Upper lobe of left lung (tissue), 6 donors: ENCODE measurements around the gene GLIS1. TPM values are rescaled to one million over a fixed set of nuclear protein-coding genes. Genes with fewer than 3 reads are reported as not detected.
A peak's percentile ranks its signal among the peaks of the same experiment; 100 is the strongest.

Experiments
- ATAC-seq, 2 donors: fragments of 200-7000 bp; cut with Tn5 transposase; one replicate each; pipeline ENCODE4 v1.9.1; 2022; ENCODE audit warnings: mild to moderate bottlenecking in 2 of 2, moderate library complexity in 2 of 2; ENCODE audit not compliant: low FRiP score in 2 of 2
- DNase-seq, 2 donors: peaks; one replicate each; pipeline ENCODE4 v3.0.0-alpha.2; 2019 to 2020
- H3K27ac ChIP-seq, 4 donors: fragments of 200-600 bp; sonication (generic); one replicate each; pipeline ENCODE4 v1.5.1; 2016 to 2019
- H3K27me3 ChIP-seq, 4 donors: fragments of 200-600 bp; sonication (generic); one replicate each; pipeline ENCODE4 v1.5.1; 2017 to 2019
- H3K36me3 ChIP-seq, 4 donors: fragments of 200-600 bp; sonication (generic); one replicate each; pipeline ENCODE4 v1.5.1; 2016 to 2019
- H3K4me1 ChIP-seq, 4 donors: fragments of 200-600 bp; sonication (generic); one replicate each; pipeline ENCODE4 v1.5.1; 2018 to 2019
- H3K4me3 ChIP-seq, 4 donors: fragments of 200-600 bp; sonication (generic); one replicate each; pipeline ENCODE4 v1.5.1; 2017 to 2019; ENCODE audit warnings: mild to moderate bottlenecking in 2 of 4, moderate library complexity in 1 of 4
- H3K9me3 ChIP-seq, 4 donors: fragments of 200-600 bp; sonication (generic); one replicate each; pipeline ENCODE4 v1.5.1; 2018 to 2019
- CTCF ChIP-seq, 6 experiments: fragments of 450-650 bp in 4 of 6; fragments of 200-600 bp in 2 of 6; sonication (generic) in 2 of 6; IDR thresholded peaks; one replicate each; pipeline ENCODE4 v1.5.1; 2016 to 2019; ENCODE audit warnings: antibody characterized with exemption in 6 of 6
- EP300 ChIP-seq, 4 donors: sonication (generic); formaldehyde crosslinking; IDR thresholded peaks; one replicate each; pipeline ENCODE4 v1.5.1; 2017; ENCODE audit warnings: antibody characterized with exemption in 4 of 4, control low read depth in 2 of 4
- POLR2A ChIP-seq, 4 donors: fragments of 450-650 bp; IDR thresholded peaks; one replicate each; pipeline ENCODE4 v1.5.1; 2016 to 2017; ENCODE audit warnings: antibody characterized with exemption in 4 of 4, mild to moderate bottlenecking in 2 of 4
- POLR2AphosphoS5 ChIP-seq, 2 donors: sonication (generic); formaldehyde crosslinking; IDR thresholded peaks; one replicate each; pipeline ENCODE4 v1.5.1; 2017; ENCODE audit warnings: antibody characterized with exemption in 2 of 2
- WGBS, 2 donors: methylation state at CpG; one replicate each; pipeline ENCODE4 v1.1.5; 2017 to 2018; 5-methylcytosine and 5-hydroxymethylcytosine counted together
- total RNA-seq, 6 donors: library from RNA; depleted of rRNA in 4 of 6; stranded (reverse); fragments of >200 nt in 4 of 6; gene quantifications; one replicate each; pipeline versions ENCODE4 v1.1.0 to v1.2.1, GENCODE V29; 2016 to 2021
- donor health status: DM: no; HTN: no; CAD: no; lungs with moderate emphysema.
- donor health status: DM: no; HTN: yes; CAD: no; lungs with severe emphysema.

GLIS1 gene
- total RNA-seq, 6 donors from 2014 or later = 0.26 to 1.0 TPM; not detected in 4

GRCh38 chr1:53511933-53512806 lies 226.8 kb downstream of the GLIS1 start:
- TF ChIP-seq EP300 (IDR thresholded peaks at IDR 0.05) = no peak
- TF ChIP-seq POLR2A (IDR thresholded peaks at IDR 0.05) = no peak
- no peak for TF ChIP-seq CTCF (IDR thresholded peaks at IDR 0.05)
- no peak for TF ChIP-seq POLR2AphosphoS5 (IDR thresholded peaks at IDR 0.05)
- DNase-seq (peak; percentile 42 to 66), ATAC-seq (no peak)
- Histone ChIP-seq H3K9me3 (no peaks in the 10 kb centered on the region), H3K4me1 (peaks cover 0 to 12% (median 4%) of the 10 kb centered on the region in 4 donors), H3K27me3 (no peaks in the 10 kb centered on the region), H3K27ac (no peak overlapping the region), H3K4me3 (no peak overlapping the region), H3K36me3 (no peaks in the 10 kb centered on the region)
- 50 to 51% methylated on average over 13 of the region's 19 CpGs for WGBS, 2 donors

GRCh38 chr1:53511323-53511932 lies 227.5 kb downstream of the GLIS1 start:
- Histone ChIP-seq H3K27ac (no peak overlapping the region), H3K36me3 (no peaks in the 10 kb centered on the region), H3K4me3 (no peak overlapping the region), H3K9me3 (no peaks in the 10 kb centered on the region), H3K4me1 (peaks cover 0 to 12% (median 4%) of the 10 kb centered on the region in 4 donors), H3K27me3 (no peaks in the 10 kb centered on the region)
- no peak for DNase-seq
- no peak for ATAC-seq
- WGBS, 2 donors = 83 to 100% methylated on average over 1 to 13 of the region's 13 CpGs
- TF ChIP-seq POLR2A (IDR thresholded peaks at IDR 0.05) (no peak), EP300 (IDR thresholded peaks at IDR 0.05) (no peak), CTCF (IDR thresholded peaks at IDR 0.05) (no peak), POLR2AphosphoS5 (IDR thresholded peaks at IDR 0.05) (no peak)

GRCh38 chr1:53510215-53510614 lies 228.7 kb downstream of the GLIS1 start:
- ATAC-seq (no peak), DNase-seq (no peak)
- H3K36me3 ChIP-seq = no peaks in the 10 kb centered on the region
- WGBS, 2 donors = 90 to 93% methylated on average over 2 to 7 of the region's 7 CpGs
- no peak overlapping the region for H3K4me3 ChIP-seq
- H3K9me3 ChIP-seq = no peaks in the 10 kb centered on the region
- peaks cover 0 to 12% (median 4%) of the 10 kb centered on the region in 4 donors for H3K4me1 ChIP-seq
- no peaks in the 10 kb centered on the region for H3K27me3 ChIP-seq
- TF ChIP-seq EP300 (IDR thresholded peaks at IDR 0.05) = no peak
- no peak for TF ChIP-seq CTCF (IDR thresholded peaks at IDR 0.05)
- no peak for TF ChIP-seq POLR2AphosphoS5 (IDR thresholded peaks at IDR 0.05)
- no peak for TF ChIP-seq POLR2A (IDR thresholded peaks at IDR 0.05)
- H3K27ac ChIP-seq = no peak overlapping the region

GRCh38 chr1:53509775-53510174 lies 229.2 kb downstream of the GLIS1 start:
- ATAC-seq (no peak), DNase-seq (no peak)
- WGBS, 2 donors = 89% methylated on average over 10 to 13 of the region's 13 CpGs
- no peak overlapping the region for H3K27ac ChIP-seq
- H3K4me3 ChIP-seq = no peak overlapping the region
- peaks cover 0 to 12% (median 4%) of the 10 kb centered on the region in 4 donors for H3K4me1 ChIP-seq
- no peaks in the 10 kb centered on the region for H3K36me3 ChIP-seq
- no peaks in the 10 kb centered on the region for H3K9me3 ChIP-seq
- no peaks in the 10 kb centered on the region for H3K27me3 ChIP-seq
- no peak for TF ChIP-seq POLR2AphosphoS5 (IDR thresholded peaks at IDR 0.05)

- Histone ChIP-seq H3K27me3 (no peaks in the 10 kb centered on the region), H3K36me3 (no peaks in the 10 kb centered on the region), H3K4me3 (no peak overlapping the region), H3K27ac (no peak overlapping the region), H3K4me1 (peaks cover 0 to 12% (median 4%) of the 10 kb centered on the region in 4 donors), H3K9me3 (no peaks in the 10 kb centered on the region)
- DNase-seq (peak in 1 of 2 donors; percentile 31), ATAC-seq (peak; percentile 3 to 48)
- TF ChIP-seq CTCF (IDR thresholded peaks at IDR 0.05) (no peak), POLR2A (IDR thresholded peaks at IDR 0.05) (no peak), POLR2AphosphoS5 (IDR thresholded peaks at IDR 0.05) (no peak), EP300 (IDR thresholded peaks at IDR 0.05) (no peak)
- WGBS, 2 donors = 39 to 62% methylated on average over 16 to 17 of the region's 23 CpGs
Observed at GRCh38 chr1:53508991-53509666, 229.8 kb downstream of the GLIS1 start.
